SU-DHL-6 (cell line): ENCODE data around the gene COL12A1.

Experiments
- H2AFZ ChIP-seq: fragments of 200-600 bp; sonication (generic); 2 replicates; pipeline ENCODE4 v1.6.1; 2014; ENCODE audit warnings: low read depth, mild to moderate bottlenecking, moderate library complexity, mixed read lengths, antibody characterized with exemption, low read length; ENCODE audit not compliant: severe bottlenecking
- H3F3A ChIP-seq: fragments of 200-600 bp; shearing (Covaris generic); 2 replicates; pipeline ENCODE4 v1.6.0; 2016; ENCODE audit warnings: antibody characterized with exemption, mild to moderate bottlenecking; ENCODE audit not compliant: insufficient read depth
- H3K27ac ChIP-seq: fragments of 200-600 bp; sonication (generic); 2 replicates; pipeline ENCODE4 v1.5.1; 2016; ENCODE audit warnings: low read depth, mild to moderate bottlenecking, low read length, moderate library complexity, mixed read lengths
- H3K27me3 ChIP-seq: fragments of 200-600 bp; sonication (generic), shearing (Covaris generic); 2 replicates; pipeline ENCODE4 v1.6.0; 2014; ENCODE audit warnings: mild to moderate bottlenecking, low read length
- H3K36me3 ChIP-seq: fragments of 200-600 bp; sonication (generic); 2 replicates; pipeline ENCODE4 v1.6.1; 2014; ENCODE audit warnings: mild to moderate bottlenecking, low read length, mixed read lengths
- H3K4me2 ChIP-seq: fragments of 300-600, 200-600 bp; shearing (Covaris generic), sonication (generic); 2 replicates; pipeline ENCODE4 v1.6.0; 2014; ENCODE audit warnings: low read length, low read depth, mild to moderate bottlenecking; ENCODE audit not compliant: poor library complexity, severe bottlenecking
- H3K4me3 ChIP-seq: fragments of 200-600 bp; sonication (generic); 2 replicates; pipeline ENCODE4 v1.5.1; 2014; ENCODE audit warnings: antibody characterized with exemption, low read length, mild to moderate bottlenecking, mixed read lengths; ENCODE audit not compliant: insufficient read depth, poor library complexity, severe bottlenecking
- H3K79me2 ChIP-seq: fragments of 200-600 bp; sonication (generic); 2 replicates; pipeline ENCODE4 v1.6.1; 2014; ENCODE audit warnings: mild to moderate bottlenecking, low read length, moderate library complexity; ENCODE audit not compliant: insufficient read depth
- H3K9ac ChIP-seq: fragments of 200-600 bp; sonication (generic); 2 replicates; pipeline ENCODE4 v1.7.0; 2014; ENCODE audit warnings: mild to moderate bottlenecking, low read length
- H3K9me2 ChIP-seq: fragments of 200-600 bp; sonication (generic); replicated peaks from 2 replicates; pipeline ENCODE4 v1.6.1; 2014; ENCODE audit warnings: low read length; ENCODE audit not compliant: insufficient read depth
- H3K9me3 ChIP-seq: fragments of 200-600 bp; sonication (generic); 2 replicates; pipeline ENCODE4 v1.6.1; 2014; ENCODE audit warnings: low read length, mixed read lengths; ENCODE audit not compliant: insufficient read depth
- H4K20me1 ChIP-seq: fragments of 200-600 bp; sonication (generic); 2 replicates; pipeline ENCODE4 v1.6.1; 2014; ENCODE audit warnings: low read depth, mild to moderate bottlenecking, antibody characterized with exemption, low read length, moderate library complexity, mixed read lengths
- CTCF ChIP-seq: fragments of 200-600 bp; sonication (generic); IDR thresholded peaks from one replicate; pipeline ENCODE4 v1.5.1; 2017; ENCODE audit warnings: antibody characterized with exemption, mild to moderate bottlenecking, low read length, moderate library complexity; ENCODE audit not compliant: insufficient read depth, poor library complexity, severe bottlenecking
- EZH2phosphoT487 ChIP-seq: fragments of 200-600 bp; sonication (generic), shearing (Covaris generic); conservative IDR thresholded peaks from 2 replicates; pipeline ENCODE4 v1.6.1; 2018; ENCODE audit warnings: mild to moderate bottlenecking, antibody characterized with exemption, low read length, moderate library complexity, mixed read lengths

COL12A1 gene

DNA sequence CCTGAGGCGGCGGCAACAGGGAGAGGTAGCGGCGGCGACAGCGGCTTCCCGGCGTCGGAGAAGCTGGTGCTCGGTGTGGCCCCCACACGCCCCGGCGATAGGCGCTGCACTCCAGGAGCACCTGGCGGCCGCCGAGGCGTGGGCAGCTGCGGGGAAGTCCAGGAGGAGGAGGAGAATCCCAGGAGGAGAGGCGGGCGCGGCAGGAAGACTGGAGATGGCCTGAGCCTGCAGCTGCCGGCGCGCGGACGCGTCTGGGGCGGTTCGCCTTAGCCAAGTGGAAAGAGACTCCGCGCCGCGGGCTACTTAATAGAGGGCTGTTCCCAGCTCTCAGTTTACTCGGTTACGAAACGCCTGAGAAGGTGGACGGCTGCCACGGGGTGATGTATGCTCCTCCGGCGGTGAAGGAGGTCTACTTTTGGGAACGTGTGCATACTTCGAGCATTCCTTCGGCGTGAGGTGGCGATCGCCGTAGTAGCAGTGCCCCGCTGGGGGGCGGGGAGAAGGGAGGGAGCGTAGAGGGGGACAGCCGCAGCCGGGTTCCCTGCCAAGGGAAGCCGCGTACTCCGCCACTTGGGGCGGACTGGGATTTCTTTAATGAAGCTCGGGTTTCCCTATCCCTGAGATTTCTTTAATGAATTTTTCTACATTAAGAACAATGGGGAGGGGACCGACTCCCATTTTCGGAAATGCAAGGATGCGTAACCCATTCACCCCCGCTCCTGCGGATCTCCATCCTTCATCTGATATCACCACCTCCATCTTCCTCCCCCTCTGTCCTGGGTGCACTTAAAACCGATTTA is at the start of gene COL12A1:
Gene COL12A1, minus strand, starts transcription at position 278 of the 800 bp plus-strand sequence. CDS start 3,261 bp downstream, outside the sequence.
- H3K79me2 ChIP-seq: no peaks in the 10 kb centered on the region
- H3K9me3 ChIP-seq: no peaks in the 10 kb centered on the region
- no peak within 1 kb of the TSS for H3K27ac ChIP-seq
- TF ChIP-seq EZH2phosphoT487: no peak
- no peak for TF ChIP-seq CTCF
- H3F3A ChIP-seq: no peaks in the 10 kb centered on the region
- H3K4me3 ChIP-seq: no peak within 1 kb of the TSS
- H3K4me2 ChIP-seq: no peak within 1 kb of the TSS
- H2AFZ ChIP-seq: no peak within 1 kb of the TSS
- H3K27me3 ChIP-seq: no peaks in the 10 kb centered on the region
- H3K9me2 ChIP-seq: no peaks in the 10 kb centered on the region
- no peaks in the 10 kb centered on the region for H3K36me3 ChIP-seq
- no peak within 1 kb of the TSS for H3K9ac ChIP-seq
- H4K20me1 ChIP-seq: no peaks in the 10 kb centered on the region

GRCh38 chr6:75250552-75250951 is 44.7 kb upstream of the COL12A1 start:
- no peak for TF ChIP-seq EZH2phosphoT487
- TF ChIP-seq CTCF: no peak
- H3K4me3 ChIP-seq: no peak overlapping the region
- H3K79me2 ChIP-seq: no peaks in the 10 kb centered on the region
- H3K9ac ChIP-seq: no peak overlapping the region
- H3K27ac ChIP-seq: no peak overlapping the region
- H3K27me3 ChIP-seq: no peaks in the 10 kb centered on the region
- no peak overlapping the region for H2AFZ ChIP-seq
- H4K20me1 ChIP-seq: no peaks in the 10 kb centered on the region
- H3K36me3 ChIP-seq: peaks cover 5% of the 10 kb centered on the region; the same call in 1 of the 2 replicates
- H3K9me3 ChIP-seq: no peaks in the 10 kb centered on the region
- no peaks in the 10 kb centered on the region for H3K9me2 ChIP-seq
- H3K4me2 ChIP-seq: no peak overlapping the region
- no peaks in the 10 kb centered on the region for H3F3A ChIP-seq

DNA sequence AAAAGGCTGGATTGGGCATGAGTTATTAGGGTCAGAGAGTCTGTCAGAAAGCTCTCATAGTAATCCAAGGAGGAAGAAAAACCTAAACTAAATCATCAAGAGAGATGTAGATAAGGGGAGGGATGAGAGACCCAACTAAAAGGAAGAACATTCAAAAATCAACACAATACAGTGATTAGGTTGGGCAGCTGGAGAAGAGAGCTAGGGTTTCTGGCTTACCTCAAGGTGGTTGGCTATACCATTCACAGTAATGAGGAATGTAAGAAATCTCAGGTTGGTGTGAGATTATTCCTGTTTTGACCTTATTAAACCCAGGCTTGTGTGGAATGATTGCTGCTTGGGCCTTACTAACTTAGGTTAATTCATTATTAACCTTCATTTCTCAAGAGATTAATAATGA is 44.0 kb upstream of the COL12A1 start:
- H3K4me2 ChIP-seq: no peak overlapping the region
- no peaks in the 10 kb centered on the region for H3F3A ChIP-seq
- no peaks in the 10 kb centered on the region for H3K9me2 ChIP-seq
- H3K27me3 ChIP-seq: no peaks in the 10 kb centered on the region
- H3K9ac ChIP-seq: no peak overlapping the region
- no peak for TF ChIP-seq CTCF
- no peak for TF ChIP-seq EZH2phosphoT487
- no peak overlapping the region for H2AFZ ChIP-seq
- peaks cover under 1% of the 10 kb centered on the region; the same call in 1 of the 2 replicates for H3K36me3 ChIP-seq
- no peak overlapping the region for H3K27ac ChIP-seq
- no peaks in the 10 kb centered on the region for H3K9me3 ChIP-seq
- no peaks in the 10 kb centered on the region for H3K79me2 ChIP-seq
- no peaks in the 10 kb centered on the region for H4K20me1 ChIP-seq
- H3K4me3 ChIP-seq: no peak overlapping the region
